Adrenal gland (tissue), 5 donors: ENCODE measurements around the gene TRH.

Source experiments
- POLR2A ChIP-seq, 2 donors: fragments of 450-650 bp; IDR thresholded peaks; one replicate each; pipeline ENCODE4 v1.6.1; 2017; ENCODE audit warnings: antibody characterized with exemption in 2 of 2, mild to moderate bottlenecking in 2 of 2, moderate library complexity in 1 of 2
- TF ChIP-seq, protein P1 (sequence below), 6 experiments: fragments of 450-650 bp in 4 of 6; fragments of 200-600 bp in 2 of 6; sonication (generic) in 1 of 6; IDR thresholded peaks; 1 replicate in 5 of 6; 2 replicates in 1 of 6; pipeline versions ENCODE4 v1.5.1 to v1.8.0; 2016 to 2021; ENCODE audit warnings: antibody characterized with exemption in 6 of 6, mild to moderate bottlenecking in 2 of 6, moderate library complexity in 1 of 6
- donor health status: DM: no; HTN: no; CAD: no.

DNA sequence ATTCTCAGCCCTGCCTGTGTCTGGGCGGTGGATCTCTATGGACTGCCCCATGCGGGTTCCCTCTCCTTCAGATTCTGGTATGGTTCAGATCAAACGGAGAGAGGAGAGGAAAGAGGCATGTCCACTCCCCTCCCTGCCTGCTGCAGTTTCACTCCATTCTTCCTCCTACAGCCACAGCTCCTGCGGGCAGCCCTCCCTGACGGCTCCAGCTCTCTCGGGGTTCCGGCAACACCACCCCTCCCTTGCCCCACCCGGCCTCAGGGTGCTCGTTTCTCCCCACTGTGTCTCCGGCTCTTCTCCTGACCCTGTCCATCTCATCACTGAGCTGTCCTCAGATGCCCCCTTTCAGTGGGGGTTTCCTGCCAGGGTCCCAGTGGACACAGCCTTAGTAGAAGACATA, 13.9 kb downstream of the TRH start:
- TF ChIP-seq, protein P1, sequence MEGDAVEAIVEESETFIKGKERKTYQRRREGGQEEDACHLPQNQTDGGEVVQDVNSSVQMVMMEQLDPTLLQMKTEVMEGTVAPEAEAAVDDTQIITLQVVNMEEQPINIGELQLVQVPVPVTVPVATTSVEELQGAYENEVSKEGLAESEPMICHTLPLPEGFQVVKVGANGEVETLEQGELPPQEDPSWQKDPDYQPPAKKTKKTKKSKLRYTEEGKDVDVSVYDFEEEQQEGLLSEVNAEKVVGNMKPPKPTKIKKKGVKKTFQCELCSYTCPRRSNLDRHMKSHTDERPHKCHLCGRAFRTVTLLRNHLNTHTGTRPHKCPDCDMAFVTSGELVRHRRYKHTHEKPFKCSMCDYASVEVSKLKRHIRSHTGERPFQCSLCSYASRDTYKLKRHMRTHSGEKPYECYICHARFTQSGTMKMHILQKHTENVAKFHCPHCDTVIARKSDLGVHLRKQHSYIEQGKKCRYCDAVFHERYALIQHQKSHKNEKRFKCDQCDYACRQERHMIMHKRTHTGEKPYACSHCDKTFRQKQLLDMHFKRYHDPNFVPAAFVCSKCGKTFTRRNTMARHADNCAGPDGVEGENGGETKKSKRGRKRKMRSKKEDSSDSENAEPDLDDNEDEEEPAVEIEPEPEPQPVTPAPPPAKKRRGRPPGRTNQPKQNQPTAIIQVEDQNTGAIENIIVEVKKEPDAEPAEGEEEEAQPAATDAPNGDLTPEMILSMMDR (IDR thresholded peaks at IDR 0.05), result no peak
- TF ChIP-seq POLR2A (IDR thresholded peaks at IDR 0.05), result no peak
